Stimulated activated effector memory CD8-positive, alpha-beta T cell treated with anti-CD3 and anti-CD28 coated beads, Interleukin-12 subunit alpha, Interleukin-12 subunit beta, amount 100 ng/mL, for 72 hours (primary cell): Measurements from ENCODE around the gene DMAP1.
A peak's percentile ranks its signal among the peaks of the same experiment; 100 is the strongest.

Experiments
- ATAC-seq: fragments of 150-1000 bp; cut with Tn5 transposase; 2 replicates; pipeline ENCODE4 v1.10.0; 2021
- DNase-seq, 2 donors: peaks; one replicate each; pipeline ENCODE4 v3.0.0; 2021 to 2022; ENCODE audit warnings: low spot score in 2 of 2
- H3K27ac Mint-ChIP-seq: one replicate; pipeline ENCODE4 v1.8.0; 2022; ENCODE audit warnings: mild to moderate bottlenecking, mixed read lengths
- H3K36me3 Mint-ChIP-seq: one replicate; pipeline ENCODE4 v1.8.0; 2022; ENCODE audit warnings: mild to moderate bottlenecking, mixed read lengths
- H3K4me1 Mint-ChIP-seq: one replicate; pipeline ENCODE4 v1.8.0; 2022; ENCODE audit warnings: mixed read lengths
- H3K4me3 Mint-ChIP-seq: one replicate; pipeline ENCODE4 v1.8.0; 2022; ENCODE audit warnings: mild to moderate bottlenecking, mixed read lengths
- H3K9me3 Mint-ChIP-seq: one replicate; pipeline ENCODE4 v1.8.0; 2022; ENCODE audit warnings: mixed read lengths

Gene DMAP1

GRCh38 chr1:44239961-44240371 lies 26.7 kb downstream of the DMAP1 start:
- ATAC-seq (no peak), DNase-seq (no peak)
- Mint-ChIP-seq H3K4me3 (no peak overlapping the region), H3K27ac (peak overlapping the region; percentile 80), H3K9me3 (no peaks in the 10 kb centered on the region), H3K36me3 (no peaks in the 10 kb centered on the region), H3K4me1 (peaks cover 7% of the 10 kb centered on the region)

DNA sequence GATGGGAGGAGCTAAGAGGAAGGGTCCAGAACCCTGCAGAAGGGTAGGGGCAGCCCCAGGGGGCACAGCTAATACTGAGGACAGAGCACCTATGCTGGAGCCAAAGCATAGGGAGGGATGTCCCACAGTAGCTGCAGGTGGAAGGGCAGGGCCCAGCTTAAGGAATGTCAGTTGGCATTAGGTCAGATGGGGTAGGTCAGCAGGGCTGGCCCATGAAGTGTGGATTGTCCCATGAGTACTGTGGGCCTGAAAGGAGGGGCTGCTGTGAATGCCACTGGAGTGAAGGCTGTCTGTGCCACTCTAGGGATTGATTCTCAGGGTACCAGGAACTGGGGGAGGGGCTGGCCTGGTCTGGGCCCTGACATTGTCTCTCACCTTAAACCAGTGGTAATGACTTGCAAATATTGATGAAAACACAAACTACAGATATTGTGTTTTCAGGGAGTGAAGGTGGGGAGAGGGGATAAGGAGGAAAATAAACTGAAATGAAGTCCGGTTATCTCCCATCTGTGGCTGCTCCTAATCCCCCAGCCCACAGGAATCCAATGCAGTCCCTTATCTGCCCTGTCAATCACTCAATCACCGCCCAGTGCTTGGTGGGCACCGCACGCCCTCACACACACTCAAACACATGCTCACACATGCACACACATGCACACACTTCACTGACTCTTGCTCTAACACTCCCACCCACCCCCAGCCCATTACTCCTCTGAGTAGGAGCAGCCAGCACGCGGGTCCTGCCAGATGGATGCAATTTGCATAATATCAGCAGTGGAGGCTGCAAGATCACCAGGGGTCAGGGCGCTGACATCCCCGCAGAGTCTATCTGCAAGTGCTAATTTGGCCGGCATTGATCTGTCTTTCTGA lies 27.8 kb downstream of the DMAP1 start:
- Mint-ChIP-seq H3K4me3 (no peak overlapping the region), H3K36me3 (no peaks in the 10 kb centered on the region), H3K27ac (peak overlapping the region; percentile 80), H3K4me1 (peaks cover 7% of the 10 kb centered on the region), H3K9me3 (no peaks in the 10 kb centered on the region)
- no peak for DNase-seq
- ATAC-seq, result no peak

DNA sequence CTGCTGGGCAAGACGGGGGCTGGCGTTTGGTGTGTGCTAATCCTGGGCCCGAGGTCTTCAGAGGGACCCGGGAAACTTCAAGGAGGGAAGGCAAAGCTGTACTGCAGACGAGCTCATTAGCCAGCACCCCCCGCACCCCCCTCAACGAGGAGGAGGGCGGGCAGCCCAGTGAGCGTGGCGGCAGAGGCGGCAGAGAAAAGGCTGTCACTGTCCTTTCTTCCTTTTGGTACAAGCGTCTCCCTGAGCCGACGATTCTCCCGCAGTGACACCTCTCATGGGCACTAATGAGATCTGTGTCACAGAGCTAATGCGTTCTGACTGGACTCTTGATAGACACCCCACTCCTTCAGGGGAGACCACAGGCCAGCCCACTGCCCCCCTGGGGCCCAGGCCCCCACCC lies 29.5 kb downstream of the DMAP1 start:
- no peak for ATAC-seq
- no peak for DNase-seq
- no peak overlapping the region for H3K4me3 Mint-ChIP-seq
- peaks cover 11% of the 10 kb centered on the region for H3K4me1 Mint-ChIP-seq
- no peaks in the 10 kb centered on the region for H3K9me3 Mint-ChIP-seq
- no peaks in the 10 kb centered on the region for H3K36me3 Mint-ChIP-seq
- H3K27ac Mint-ChIP-seq, result no peak overlapping the region

DNA sequence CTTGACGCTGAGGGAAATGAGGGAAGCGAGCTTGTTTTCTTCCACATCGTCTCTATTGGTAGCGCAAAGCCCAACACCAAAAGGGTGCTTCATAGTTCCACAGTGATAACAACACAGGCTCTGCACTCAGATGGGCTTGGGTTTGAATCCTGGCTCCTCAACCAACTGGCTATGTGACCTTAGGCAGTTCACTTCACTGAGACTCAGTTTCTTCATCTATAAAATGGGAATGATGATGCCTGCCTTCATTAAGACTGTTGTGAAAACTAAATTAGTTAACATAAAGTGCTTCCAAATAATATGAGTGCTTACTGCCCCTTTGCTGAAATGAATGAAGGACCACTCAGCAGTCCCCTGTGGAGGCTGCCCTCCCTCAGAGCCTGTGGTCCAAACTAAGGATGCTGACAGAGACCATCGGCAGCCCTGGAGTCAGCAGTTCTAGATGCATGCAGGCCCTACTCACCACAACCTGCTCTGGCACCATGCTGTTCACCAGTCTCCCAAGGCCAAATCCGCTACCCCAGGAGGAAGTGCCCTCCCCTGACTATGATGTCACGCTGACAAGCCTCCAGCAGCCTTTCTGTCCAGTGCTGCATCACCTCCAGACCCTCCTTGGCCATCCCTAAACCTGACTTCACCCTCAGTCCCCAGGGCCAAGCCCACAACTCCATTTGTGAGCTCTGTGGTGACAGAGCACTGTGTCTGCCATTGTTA lies 30.7 kb downstream of the DMAP1 start:
- Mint-ChIP-seq H3K27ac (no peak overlapping the region), H3K4me3 (no peak overlapping the region), H3K36me3 (peaks cover 6% of the 10 kb centered on the region), H3K9me3 (no peaks in the 10 kb centered on the region), H3K4me1 (peaks cover 5% of the 10 kb centered on the region)
- DNase-seq, result no peak
- ATAC-seq, result no peak

- Mint-ChIP-seq H3K4me1 (peaks cover 5% of the 10 kb centered on the region), H3K36me3 (peaks cover 6% of the 10 kb centered on the region), H3K27ac (peak overlapping the region; percentile 79), H3K9me3 (no peaks in the 10 kb centered on the region), H3K4me3 (no peak overlapping the region)
- DNase-seq (no peak), ATAC-seq (no peak)
Observed at GRCh38 chr1:44244986-44245385, 31.7 kb downstream of the DMAP1 start.

- H3K4me3 Mint-ChIP-seq, result no peak overlapping the region
- peaks cover 5% of the 10 kb centered on the region for H3K4me1 Mint-ChIP-seq
- H3K36me3 Mint-ChIP-seq, result peaks cover 6% of the 10 kb centered on the region
- H3K9me3 Mint-ChIP-seq, result no peaks in the 10 kb centered on the region
- H3K27ac Mint-ChIP-seq, result peak overlapping the region; percentile 48
- ATAC-seq (no peak), DNase-seq (no peak)
Observed at GRCh38 chr1:44246806-44247205, 33.5 kb downstream of the DMAP1 start.

DNA sequence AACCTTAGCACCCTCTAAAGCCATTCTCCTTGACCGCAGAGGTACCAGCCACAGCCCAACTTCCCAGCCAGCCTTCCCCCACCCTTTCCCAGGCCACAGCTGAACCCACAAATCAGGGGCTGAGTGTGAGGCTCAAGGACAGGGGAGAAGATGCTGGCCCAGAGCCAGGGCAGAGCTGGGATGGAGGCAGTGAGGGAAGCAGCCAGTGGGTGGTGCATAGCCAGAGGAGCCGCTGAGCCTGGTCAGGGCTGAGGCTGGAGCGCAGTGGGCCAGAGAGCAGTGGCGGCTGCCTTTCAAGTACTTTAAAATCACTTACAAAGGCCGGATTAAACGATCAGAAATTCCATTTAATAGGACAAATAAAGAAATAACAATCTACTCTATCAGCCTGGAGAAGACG lies 36.3 kb downstream of the DMAP1 start:
- no peak overlapping the region for H3K27ac Mint-ChIP-seq
- H3K4me1 Mint-ChIP-seq, result peaks cover 5% of the 10 kb centered on the region
- H3K9me3 Mint-ChIP-seq, result no peaks in the 10 kb centered on the region
- no peak for ATAC-seq
- no peak overlapping the region for H3K4me3 Mint-ChIP-seq
- no peak for DNase-seq
- peaks cover 6% of the 10 kb centered on the region for H3K36me3 Mint-ChIP-seq

DNA sequence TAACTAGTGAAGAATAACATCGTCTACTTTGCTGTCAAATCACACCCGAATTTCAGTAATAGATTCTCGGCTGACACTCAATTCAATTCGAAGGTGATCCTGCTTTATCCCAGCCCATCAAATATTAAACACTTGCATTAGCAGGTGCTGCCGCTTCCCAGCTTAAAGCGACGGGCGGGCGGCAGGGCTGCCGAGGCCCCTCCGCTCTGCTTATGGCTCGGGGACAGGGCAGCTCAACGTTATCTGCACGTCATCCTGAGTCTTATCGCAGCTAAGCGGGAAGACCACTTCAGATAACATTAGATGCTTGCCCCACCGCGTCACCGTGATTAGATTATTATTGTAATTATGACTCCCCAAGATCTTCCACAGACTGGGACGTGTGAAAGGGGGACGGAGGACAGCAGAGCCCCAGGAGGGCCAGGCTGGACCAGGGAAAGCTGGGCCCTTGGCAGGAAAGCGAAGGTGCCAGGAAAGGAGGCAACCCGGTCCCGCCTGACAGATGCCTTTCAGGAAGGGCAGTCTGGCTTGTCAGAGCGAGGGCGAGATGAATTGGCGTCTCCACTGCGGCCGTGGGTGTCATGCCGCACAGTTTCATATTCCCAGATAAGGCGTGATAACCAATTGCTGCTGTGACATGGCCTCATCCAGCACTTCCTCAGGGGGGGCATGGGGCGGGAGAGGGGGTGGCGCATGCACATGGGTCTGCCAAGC lies 37.0 kb downstream of the DMAP1 start:
- ATAC-seq (no peak), DNase-seq (no peak)
- Mint-ChIP-seq H3K36me3 (peaks cover 6% of the 10 kb centered on the region), H3K27ac (no peak overlapping the region), H3K4me3 (no peak overlapping the region), H3K4me1 (peaks cover 5% of the 10 kb centered on the region), H3K9me3 (no peaks in the 10 kb centered on the region)

- Mint-ChIP-seq H3K9me3 (no peaks in the 10 kb centered on the region), H3K4me3 (no peak overlapping the region), H3K36me3 (peaks cover 6% of the 10 kb centered on the region), H3K4me1 (peaks cover 5% of the 10 kb centered on the region), H3K27ac (no peak overlapping the region)
- DNase-seq (no peak), ATAC-seq (no peak)
Observed at GRCh38 chr1:44251486-44251885, 38.2 kb downstream of the DMAP1 start.

- ATAC-seq (no peak), DNase-seq (no peak)
- Mint-ChIP-seq H3K36me3 (peaks cover 6% of the 10 kb centered on the region), H3K27ac (no peak overlapping the region), H3K9me3 (no peaks in the 10 kb centered on the region), H3K4me1 (no peaks in the 10 kb centered on the region), H3K4me3 (no peak overlapping the region)
Observed at GRCh38 chr1:44251989-44252671, 38.9 kb downstream of the DMAP1 start.

GRCh38 chr1:44254392-44254910 lies 41.2 kb downstream of the DMAP1 start:
- DNase-seq (no peak), ATAC-seq (peak; percentile 70)
- H3K27ac Mint-ChIP-seq, result no peak overlapping the region
- no peaks in the 10 kb centered on the region for H3K36me3 Mint-ChIP-seq
- H3K9me3 Mint-ChIP-seq, result no peaks in the 10 kb centered on the region
- H3K4me3 Mint-ChIP-seq, result no peak overlapping the region
- no peaks in the 10 kb centered on the region for H3K4me1 Mint-ChIP-seq

- H3K4me1 Mint-ChIP-seq, result peaks cover 5% of the 10 kb centered on the region
- no peak for DNase-seq
- no peaks in the 10 kb centered on the region for H3K36me3 Mint-ChIP-seq
- no peak overlapping the region for H3K4me3 Mint-ChIP-seq
- ATAC-seq, result no peak
- H3K27ac Mint-ChIP-seq, result no peak overlapping the region
- H3K9me3 Mint-ChIP-seq, result no peaks in the 10 kb centered on the region
Observed at GRCh38 chr1:44256762-44257554, 43.7 kb downstream of the DMAP1 start.

GRCh38 chr1:44259090-44259489 lies 45.8 kb downstream of the DMAP1 start:
- no peak overlapping the region for H3K27ac Mint-ChIP-seq

DNA sequence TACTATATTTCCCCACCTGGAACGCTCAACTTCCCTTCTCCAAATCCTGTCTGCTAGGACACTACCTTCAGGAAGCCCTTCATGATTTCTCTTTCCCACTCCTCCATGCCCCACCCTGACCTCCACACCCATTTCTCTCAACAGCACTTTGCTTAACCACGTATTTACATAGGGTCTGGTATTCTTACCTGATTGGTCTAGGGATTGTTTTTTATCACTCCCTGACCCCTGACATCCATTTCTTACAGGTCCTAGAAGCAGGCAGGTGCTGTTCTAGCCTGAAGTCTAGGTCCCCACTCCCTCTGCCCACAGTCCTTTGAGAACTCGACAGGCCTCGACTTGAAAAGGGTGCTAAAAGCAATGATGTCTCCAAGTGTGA lies 47.5 kb downstream of the DMAP1 start:
- Mint-ChIP-seq H3K9me3 (no peaks in the 10 kb centered on the region), H3K27ac (peak overlapping the region; percentile 73), H3K36me3 (no peaks in the 10 kb centered on the region), H3K4me3 (no peak overlapping the region), H3K4me1 (peaks cover 10% of the 10 kb centered on the region)
- DNase-seq (no peak), ATAC-seq (no peak)

More at GRCh38 chr1:44259090-44259489, 45.8 kb downstream of the DMAP1 start:
- H3K4me3 Mint-ChIP-seq, result no peak overlapping the region
- DNase-seq, result no peak
- H3K4me1 Mint-ChIP-seq, result peaks cover 10% of the 10 kb centered on the region
- no peaks in the 10 kb centered on the region for H3K36me3 Mint-ChIP-seq
- no peaks in the 10 kb centered on the region for H3K9me3 Mint-ChIP-seq
- ATAC-seq, result no peak
